Mesendoderm (in vitro differentiated cells): ENCODE measurements around the gene MTG1.
A peak's percentile ranks its signal among the peaks of the same experiment; 100 is the strongest.
"Not testable (repeated sequence)": the region's sequence is repeated elsewhere in the genome, so short reads cannot be mapped to it uniquely, and the experiment has no call there.

Source experiments
- DNase-seq: peaks from one replicate; pipeline ENCODE4 v3.0.0; 2013
- H2AK5ac ChIP-seq: 2 replicates; pipeline ENCODE4 v1.6.1; 2013; ENCODE audit warnings: low read length, inconsistent platforms
- H2BK120ac ChIP-seq: 2 replicates; pipeline ENCODE4 v1.6.1; 2013; ENCODE audit warnings: low read depth, mild to moderate bottlenecking, low read length, moderate library complexity, mixed read lengths
- H2BK15ac ChIP-seq: replicated peaks from 2 replicates; pipeline ENCODE4 v1.6.1; 2013; ENCODE audit warnings: low read depth, mild to moderate bottlenecking, moderate library complexity
- H2BK5ac ChIP-seq: 2 replicates; pipeline ENCODE4 v1.6.1; 2013; ENCODE audit warnings: low read length, inconsistent platforms
- H3K18ac ChIP-seq: 2 replicates; pipeline ENCODE4 v1.6.1; 2013; ENCODE audit warnings: mild to moderate bottlenecking, low read length, mixed read lengths
- H3K23ac ChIP-seq: one replicate; pipeline ENCODE4 v1.6.1; 2013; ENCODE audit warnings: low read length
- H3K27ac ChIP-seq: 2 replicates; pipeline ENCODE4 v1.5.1; 2013; ENCODE audit warnings: low read depth, mild to moderate bottlenecking, inconsistent platforms, low read length, moderate library complexity
- H3K27me3 ChIP-seq: 2 replicates; pipeline ENCODE4 v1.6.1; 2013; ENCODE audit warnings: low read length, control low read depth, mild to moderate bottlenecking, inconsistent platforms; ENCODE audit not compliant: insufficient read depth, poor library complexity
- H3K36me3 ChIP-seq: 2 replicates; pipeline ENCODE4 v1.6.1; 2013; ENCODE audit warnings: low read length, inconsistent platforms; ENCODE audit not compliant: control insufficient read depth, insufficient read depth
- H3K4ac ChIP-seq: one replicate; pipeline ENCODE4 v1.6.1; 2013; ENCODE audit warnings: low read depth, mild to moderate bottlenecking, low read length, moderate library complexity
- H3K4me1 ChIP-seq: 2 replicates; pipeline ENCODE4 v1.6.1; 2013; ENCODE audit warnings: low read depth, low read length, inconsistent platforms; ENCODE audit not compliant: control insufficient read depth
- H3K4me2 ChIP-seq: 2 replicates; pipeline ENCODE4 v1.6.1; 2013; ENCODE audit warnings: low read length
- H3K4me3 ChIP-seq: 2 replicates; pipeline ENCODE4 v1.5.1; 2013; ENCODE audit warnings: mild to moderate bottlenecking, low read length
- H3K56ac ChIP-seq: one replicate; pipeline ENCODE4 v1.6.1; 2013; ENCODE audit warnings: low read length
- H3K79me1 ChIP-seq: 2 replicates; pipeline ENCODE4 v1.6.1; 2013; ENCODE audit warnings: low read length, inconsistent platforms
- H3K79me2 ChIP-seq: 2 replicates; pipeline ENCODE4 v1.6.1; 2013; ENCODE audit warnings: mild to moderate bottlenecking, low read length; ENCODE audit not compliant: control insufficient read depth, insufficient read depth
- H3K9ac ChIP-seq: 2 replicates; pipeline ENCODE4 v1.6.1; 2013; ENCODE audit warnings: low read length, inconsistent platforms
- H4K5ac ChIP-seq: one replicate; pipeline ENCODE4 v1.6.1; 2013; ENCODE audit warnings: low read length
- H4K8ac ChIP-seq: one replicate; pipeline ENCODE4 v1.6.1; 2013; ENCODE audit warnings: low read depth, mild to moderate bottlenecking, control low read depth, low read length, moderate library complexity
- WGBS: extraction: QIAGEN DNeasy Blood & Tissue Kit; methylation state at CpG from one replicate; pipeline ENCODE4 v1.1.7; 2013; ENCODE audit warnings: low lambda C conversion rate, missing lambda C conversion rate; ENCODE audit not compliant: insufficient coverage; ENCODE audit errors: extremely low coverage; 5-methylcytosine and 5-hydroxymethylcytosine counted together

MTG1 gene

GRCh38 chr10:133366130-133366478 is 27.9 kb upstream of the MTG1 start:
- Histone ChIP-seq H3K79me2 (no peaks in the 10 kb centered on the region), H3K4me3 (no peak overlapping the region), H3K36me3 (peaks cover 8% of the 10 kb centered on the region), H3K4me2 (no peak overlapping the region), H3K79me1 (no peaks in the 10 kb centered on the region), H2AK5ac (no peak overlapping the region), H3K18ac (no peak overlapping the region), H3K23ac (no peak overlapping the region), H2BK5ac (no peak overlapping the region), H4K5ac (no peak overlapping the region), H3K4me1 (no peaks in the 10 kb centered on the region), H4K8ac (no peak overlapping the region), H2BK15ac (no peak overlapping the region), H3K4ac (no peak overlapping the region), H3K9ac (no peak overlapping the region), H2BK120ac (no peak overlapping the region), H3K27me3 (no peaks in the 10 kb centered on the region), H3K56ac (no peak overlapping the region), H3K27ac (no peak overlapping the region)
- no peak for DNase-seq
- no CpG with 5 or more reads among the region's 17 CpGs for WGBS

DNA sequence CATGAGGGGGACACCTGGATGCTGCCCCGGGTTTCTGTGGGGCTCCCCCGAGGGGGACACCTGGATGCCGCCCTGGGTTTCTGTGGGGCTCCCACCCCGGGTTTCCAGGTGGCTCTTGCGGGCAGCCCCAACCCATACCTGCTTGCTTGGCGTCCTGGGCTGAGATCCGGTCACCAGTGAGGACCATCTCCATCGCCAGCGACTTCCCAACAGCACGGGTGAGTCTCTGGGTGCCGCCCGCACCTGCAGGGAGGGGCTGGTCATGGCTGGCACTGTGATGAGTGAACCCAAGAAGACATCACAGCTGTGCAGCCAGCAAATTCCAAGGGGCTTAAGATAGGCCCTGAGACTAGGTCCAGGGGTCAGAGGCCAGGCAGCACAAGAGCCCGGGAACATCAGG is 27.2 kb upstream of the MTG1 start:
- Histone ChIP-seq H3K4me3 (no peak overlapping the region), H2BK120ac (no peak overlapping the region), H3K23ac (no peak overlapping the region), H2BK15ac (no peak overlapping the region), H3K56ac (no peak overlapping the region), H4K5ac (no peak overlapping the region), H3K36me3 (peaks cover 8% of the 10 kb centered on the region), H3K27me3 (no peaks in the 10 kb centered on the region), H3K9ac (no peak overlapping the region), H4K8ac (no peak overlapping the region), H3K27ac (no peak overlapping the region), H3K18ac (no peak overlapping the region), H3K79me2 (no peaks in the 10 kb centered on the region), H2AK5ac (no peak overlapping the region), H2BK5ac (no peak overlapping the region), H3K4me1 (no peaks in the 10 kb centered on the region), H3K4me2 (no peak overlapping the region), H3K4ac (no peak overlapping the region), H3K79me1 (peaks cover 1% of the 10 kb centered on the region)
- WGBS = no CpG with 5 or more reads among the region's 13 CpGs
- DNase-seq = no peak

- H2BK5ac ChIP-seq, H3K79me1 ChIP-seq, H3K23ac ChIP-seq, H4K5ac ChIP-seq, H3K9ac ChIP-seq, H3K4ac ChIP-seq, H3K79me2 ChIP-seq, H3K4me2 ChIP-seq, H3K4me3 ChIP-seq, H3K18ac ChIP-seq, H2BK120ac ChIP-seq, H3K27ac ChIP-seq, H3K56ac ChIP-seq, H4K8ac ChIP-seq, DNase-seq, H3K4me1 ChIP-seq, H3K36me3 ChIP-seq, H2BK15ac ChIP-seq, H3K27me3 ChIP-seq, H2AK5ac ChIP-seq: not testable (repeated sequence)
- whole genome bisulfite sequencing = no CpG with 5 or more reads among the region's 7 CpGs
Observed at GRCh38 chr10:133367461-133367860, 26.5 kb upstream of the MTG1 start.

DNA sequence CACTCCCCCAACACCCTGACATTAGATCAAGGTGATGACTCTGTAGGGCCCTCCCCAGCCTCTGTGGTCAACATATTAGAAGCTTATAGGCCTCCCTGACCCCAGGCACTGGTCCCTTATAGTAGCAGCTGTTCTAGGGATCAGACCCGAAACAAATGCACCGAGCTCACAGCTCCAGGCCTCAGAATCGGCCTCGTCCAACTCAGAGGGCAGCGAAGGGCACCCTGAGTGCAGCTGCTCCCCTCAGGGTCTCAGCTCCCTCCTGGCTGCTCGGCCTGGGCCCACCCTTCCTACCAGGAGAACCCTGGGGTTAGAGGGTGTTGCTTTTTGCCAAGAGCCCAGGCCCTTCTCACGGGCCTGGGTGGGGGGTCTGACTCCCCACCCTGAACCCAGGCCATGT is 25.8 kb upstream of the MTG1 start:
- WGBS = no CpG with 5 or more reads among the region's 7 CpGs

DNA sequence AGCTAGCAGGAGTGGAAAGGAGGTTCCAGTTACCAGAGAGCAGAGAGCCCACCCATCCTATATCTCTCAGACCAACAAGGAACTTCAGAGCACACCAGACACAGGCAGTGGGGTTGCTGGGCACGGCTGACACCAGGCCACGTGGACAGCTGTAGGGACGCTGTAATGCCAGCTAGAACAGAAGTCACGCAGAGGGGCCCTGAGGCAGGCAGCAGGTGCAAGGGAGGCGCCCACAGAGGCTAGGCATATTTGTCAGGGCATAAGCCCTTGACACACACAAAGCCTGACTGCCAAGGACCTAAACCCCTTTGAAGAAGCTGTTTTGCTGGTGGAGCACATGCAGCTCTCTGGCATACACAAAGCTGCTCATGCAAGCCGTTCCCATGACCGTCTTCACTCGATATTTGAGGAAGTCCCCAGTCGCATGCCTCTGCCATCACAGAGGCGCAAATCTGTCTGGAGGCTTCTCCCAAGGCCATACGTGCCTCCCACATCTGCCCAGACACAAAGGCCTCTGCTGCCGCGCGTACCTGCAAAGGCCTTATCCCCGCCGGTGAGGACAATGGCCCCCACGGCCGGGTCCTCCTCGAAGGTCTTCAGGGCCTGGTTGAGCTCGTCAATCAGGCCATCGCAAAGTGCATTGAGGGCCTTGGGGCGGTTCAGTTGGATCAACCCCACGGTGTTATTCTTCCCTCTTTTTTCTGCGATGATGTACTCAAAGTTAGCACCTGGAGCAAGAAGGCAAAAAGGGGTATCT is 23.7 kb upstream of the MTG1 start:
- Histone ChIP-seq H4K8ac (no peak overlapping the region), H3K4me2 (no peak overlapping the region), H2BK120ac (no peak overlapping the region), H3K36me3 (peaks cover 6% of the 10 kb centered on the region), H3K79me1 (peaks cover 1% of the 10 kb centered on the region), H3K56ac (no peak overlapping the region), H2BK15ac (no peak overlapping the region), H3K18ac (no peak overlapping the region), H3K4me3 (no peak overlapping the region), H3K9ac (no peak overlapping the region), H3K4me1 (no peaks in the 10 kb centered on the region), H2AK5ac (no peak overlapping the region), H4K5ac (no peak overlapping the region), H3K27ac (no peak overlapping the region), H3K4ac (no peak overlapping the region), H3K79me2 (peaks cover 2% of the 10 kb centered on the region), H2BK5ac (no peak overlapping the region), H3K23ac (no peak overlapping the region), H3K27me3 (no peaks in the 10 kb centered on the region)
- no peak for DNase-seq
- no CpG with 5 or more reads among the region's 24 CpGs for WGBS

More for the DNA sequence above, 25.8 kb upstream of the MTG1 start:
- Histone ChIP-seq H3K79me1 (peaks cover 1% of the 10 kb centered on the region), H3K79me2 (peaks cover 2% of the 10 kb centered on the region), H3K4me1 (no peaks in the 10 kb centered on the region), H2BK5ac (no peak overlapping the region), H2AK5ac (no peak overlapping the region), H3K27me3 (no peaks in the 10 kb centered on the region), H3K4ac (no peak overlapping the region), H3K36me3 (peaks cover 8% of the 10 kb centered on the region), H3K23ac (no peak overlapping the region), H2BK120ac (no peak overlapping the region), H4K5ac (no peak overlapping the region), H3K9ac (no peak overlapping the region), H3K4me3 (no peak overlapping the region), H3K27ac (no peak overlapping the region), H3K56ac (no peak overlapping the region), H2BK15ac (no peak overlapping the region), H3K18ac (no peak overlapping the region), H4K8ac (no peak overlapping the region), H3K4me2 (no peak overlapping the region)
- DNase-seq = no peak

GRCh38 chr10:133372507-133372906 is 21.4 kb upstream of the MTG1 start:
- DNase-seq = no peak
- Histone ChIP-seq H4K8ac (no peak overlapping the region), H2BK15ac (no peak overlapping the region), H3K79me1 (peaks cover 1% of the 10 kb centered on the region), H3K4me2 (no peak overlapping the region), H3K56ac (peak overlapping the region; percentile 70), H3K18ac (no peak overlapping the region), H3K4ac (no peak overlapping the region), H3K36me3 (no peaks in the 10 kb centered on the region), H3K4me3 (no peak overlapping the region), H2BK5ac (no peak overlapping the region), H3K27me3 (no peaks in the 10 kb centered on the region), H3K4me1 (no peaks in the 10 kb centered on the region), H3K27ac (no peak overlapping the region), H3K23ac (no peak overlapping the region), H3K9ac (no peak overlapping the region), H4K5ac (no peak overlapping the region), H3K79me2 (peaks cover 2% of the 10 kb centered on the region), H2AK5ac (no peak overlapping the region), H2BK120ac (no peak overlapping the region)
- no CpG with 5 or more reads among the region's 20 CpGs for WGBS
